ENCODE results near the gene CEACAM21.

The CEACAM21 gene

GRCh38 chr19:41621654-41622053 is 45.7 kb downstream of the CEACAM21 start:
- no peak for DNase-seq

- no peak for DNase-seq
These were observed 47.4 kb downstream of the CEACAM21 start for GRCh38 chr19:41623360-41623759.

GRCh38 chr19:41624515-41624914 is 48.5 kb downstream of the CEACAM21 start:
- no peak for DNase-seq

- DNase-seq = no peak
These were observed 49.0 kb downstream of the CEACAM21 start for GRCh38 chr19:41624937-41625336.

GRCh38 chr19:41626278-41626677 is 50.3 kb downstream of the CEACAM21 start:
- DNase-seq = no peak

GRCh38 chr19:41626877-41627276 is 50.9 kb downstream of the CEACAM21 start, which contains the start of gene CEACAM4:
TSS of gene CEACAM4 (minus strand) at chr19:41627074. CDS start at chr19:41626963, 111 bp downstream.
- DNase-seq = no peak

- DNase-seq = no peak
These were observed 52.2 kb downstream of the CEACAM21 start for GRCh38 chr19:41627966-41628675.
